HCT116 (cell line): ENCODE results near the gene STAT6. TPM values are rescaled to one million over a fixed set of nuclear protein-coding genes. Genes with fewer than 3 reads are reported as not detected.

Source experiments
- ATAC-seq: fragments of 200-7000 bp; cut with Tn5 transposase; 2 replicates; pipeline ENCODE4 v1.9.1; 2020; ENCODE audit warnings: mild to moderate bottlenecking, moderate library complexity
- BruUV-seq: library from RNA; stranded (reverse); fragments of 400-500 nt; replicated peaks from 2 replicates; lab custom pipeline; 2021; lab: Mats Ljungman, UMichigan
- CTCF ChIA-PET: fragments of 300-600 bp; sonication (Branson Sonifier 250); formaldehyde crosslinking; loops from one replicate; lab custom pipeline; 2021; ENCODE audit warnings: antibody characterized with exemption; lab: Charles Lee
- POLR2A ChIA-PET: fragments of 300-600, 350-600 bp; sonication (Branson Sonifier 250); formaldehyde crosslinking; loops from one replicate; lab custom pipeline; 2021; ENCODE audit warnings: antibody characterized with exemption; lab: Charles Lee
- RAD21 ChIA-PET, 2 experiments: fragments of 300-600 bp; sonication (Branson Sonifier 250); formaldehyde crosslinking; loops; one replicate each; lab custom pipeline; 2023; ENCODE audit warnings: low total read pairs in 2 of 2; ENCODE audit not compliant: uncharacterized antibody in 2 of 2, unreplicated experiment in 2 of 2, low non-redundant PET in 1 of 2; lab: Charles Lee
- DNase-seq: peaks from one replicate; pipeline ENCODE4 v3.0.0-alpha.2; 2010; ENCODE audit warnings: low read depth, low spot score
- H2AFZ ChIP-seq: fragments of 200-600 bp; shearing (Covaris generic), sonication (generic); 2 replicates; pipeline ENCODE4 v1.6.1; 2017; ENCODE audit warnings: low read depth, mixed run types, mixed read lengths, antibody characterized with exemption, low read length; ENCODE audit not compliant: poor library complexity, severe bottlenecking
- H3K27ac ChIP-seq: 2 replicates; pipeline ENCODE4 v1.5.1; 2012; ENCODE audit warnings: low read depth, low read length
- H3K27me3 ChIP-seq: fragments of 200-600 bp; sonication (generic); 2 replicates; pipeline ENCODE4 v1.6.1; 2016; ENCODE audit warnings: mixed run types, low read length, mixed read lengths; ENCODE audit not compliant: insufficient read depth
- H3K36me3 ChIP-seq, 2 experiments: fragments of 200-500 bp in 1 of 2; fragments of 200-600 bp in 1 of 2; sonication (Bioruptor generic) in 1 of 2; sonication (generic) in 1 of 2; 2 replicates each; pipeline versions ENCODE4 v1.5.1 to v1.6.1; 2014 to 2016; ENCODE audit warnings: low read length in 2 of 2, inconsistent platforms in 1 of 2, mixed read lengths in 1 of 2, mixed run types in 1 of 2; ENCODE audit not compliant: insufficient read depth in 2 of 2, control insufficient read depth in 1 of 2
- H3K4me1 ChIP-seq, 2 experiments: fragments of 200-600 bp in 1 of 2; sonication (generic) in 1 of 2; 2 replicates each; pipeline versions ENCODE4 v1.5.1 to v1.6.1; 2012 to 2017; ENCODE audit warnings: low read length in 2 of 2, inconsistent platforms in 1 of 2, mild to moderate bottlenecking in 1 of 2, mixed read lengths in 1 of 2, mixed run types in 1 of 2, moderate library complexity in 1 of 2; ENCODE audit not compliant: insufficient read depth in 2 of 2, control insufficient read depth in 1 of 2
- H3K4me2 ChIP-seq: fragments of 200-600 bp; sonication (generic); 2 replicates; pipeline ENCODE4 v1.6.1; 2017; ENCODE audit warnings: mixed run types, low read length, mixed read lengths
- H3K4me3 ChIP-seq, 2 experiments: fragments of 200-600 bp in 1 of 2; sonication (generic) in 1 of 2; replicated peaks in 1 of 2; 2 replicates each; pipeline ENCODE4 v1.5.1; 2011 to 2016; ENCODE audit warnings: low read length in 2 of 2, control low read depth in 1 of 2, low read depth in 1 of 2, mild to moderate bottlenecking in 1 of 2, mixed read lengths in 1 of 2, mixed run types in 1 of 2
- H3K79me2 ChIP-seq: fragments of 200-600 bp; sonication (generic); 2 replicates; pipeline ENCODE4 v1.6.1; 2017; ENCODE audit warnings: mild to moderate bottlenecking, mixed run types, low read length, moderate library complexity, mixed read lengths; ENCODE audit not compliant: insufficient read depth
- H3K9ac ChIP-seq: fragments of 200-600 bp; sonication (generic); 2 replicates; pipeline ENCODE4 v1.6.1; 2016; ENCODE audit warnings: low read length, mixed read lengths
- H3K9me2 ChIP-seq: fragments of 200-600 bp; sonication (generic), shearing (Covaris generic); 2 replicates; pipeline ENCODE4 v1.6.1; 2017; ENCODE audit warnings: mixed run types, mild to moderate bottlenecking, moderate library complexity; ENCODE audit not compliant: insufficient read depth
- H3K9me3 ChIP-seq, 2 experiments: fragments of 200-500 bp in 1 of 2; fragments of 200-600 bp in 1 of 2; sonication (Bioruptor generic) in 1 of 2; sonication (generic) in 1 of 2; 2 replicates each; pipeline ENCODE4 v1.6.1; 2014 to 2017; ENCODE audit warnings: low read length in 2 of 2, mixed read lengths in 2 of 2, inconsistent platforms in 1 of 2, low read depth in 1 of 2, mild to moderate bottlenecking in 1 of 2, mixed run types in 1 of 2, moderate library complexity in 1 of 2; ENCODE audit not compliant: control insufficient read depth in 1 of 2, insufficient read depth in 1 of 2
- H4K20me1 ChIP-seq: fragments of 200-600 bp; sonication (generic), shearing (Covaris generic); 2 replicates; pipeline ENCODE4 v1.6.1; 2017; ENCODE audit warnings: mixed run types, mild to moderate bottlenecking, moderate library complexity; ENCODE audit not compliant: insufficient read depth
- EGR1 ChIP-seq: IDR thresholded peaks from 2 replicates; pipeline ENCODE4 v1.6.1; 2012; ENCODE audit warnings: low read depth
- ELF1 ChIP-seq: IDR thresholded peaks from 2 replicates; pipeline ENCODE4 v1.6.1; 2012; ENCODE audit warnings: low read depth, borderline replicate concordance
- FOSL1 ChIP-seq: IDR thresholded peaks from 2 replicates; pipeline ENCODE4 v1.6.1; 2012; ENCODE audit warnings: low read depth
- JUND ChIP-seq: IDR thresholded peaks from 2 replicates; pipeline ENCODE4 v1.6.1; 2012
- POLR2AphosphoS5 ChIP-seq: IDR thresholded peaks from 2 replicates; pipeline ENCODE4 v1.6.1; 2011; ENCODE audit warnings: mild to moderate bottlenecking, low read depth, low read length, moderate library complexity
- SRF ChIP-seq: IDR thresholded peaks from 2 replicates; pipeline ENCODE4 v1.6.1; 2012; ENCODE audit warnings: low read depth
- YY1 ChIP-seq: IDR thresholded peaks from 2 replicates; pipeline ENCODE4 v1.6.1; 2011; ENCODE audit warnings: low read length, low read depth, moderate library complexity, mild to moderate bottlenecking; ENCODE audit not compliant: insufficient replicate concordance; ENCODE audit errors: extremely low read depth
- ZBTB33 ChIP-seq: IDR thresholded peaks from 2 replicates; pipeline ENCODE4 v1.6.1; 2011; ENCODE audit warnings: mild to moderate bottlenecking, low read length, moderate library complexity; ENCODE audit not compliant: insufficient replicate concordance; ENCODE audit errors: extremely low read depth
- ZNF274 ChIP-seq: fragments of 200-500 bp; sonication (Bioruptor generic); IDR thresholded peaks from 2 replicates; pipeline ENCODE4 v1.6.1; 2014; ENCODE audit warnings: mild to moderate bottlenecking, low read depth, low read length, inconsistent platforms
- intact Hi-C: fragments of 100-400 bp; cut with micrococcal nuclease; formaldehyde crosslinking; loops from 2 replicates; pipeline ENCODE4 v1.10.0; 2022
- total RNA-seq: library from RNA; stranded (reverse); gene quantifications from one replicate; pipeline ENCODE4 v1.2.1, GENCODE V29; 2021; ENCODE audit not compliant: unreplicated experiment

STAT6 gene
- total RNA-seq, 1 experiment from 2014 or later = 78.5 TPM

GRCh38 chr12:57131896-57132744 is 21.0 kb upstream of the STAT6 start:
- CTCF ChIA-PET = no interaction called here
- intact Hi-C loops = no loop called here
- POLR2A ChIA-PET = no interaction called here
- no peak for ATAC-seq
- Histone ChIP-seq H3K36me3 (no peaks in the 10 kb centered on the region), H3K27me3 (no peaks in the 10 kb centered on the region), H4K20me1 (no peaks in the 10 kb centered on the region), H3K9ac (no peak overlapping the region), H2AFZ (no peak overlapping the region), H3K27ac (no peak overlapping the region), H3K4me2 (no peak overlapping the region), H3K4me3 (no peak overlapping the region), H3K79me2 (no peaks in the 10 kb centered on the region), H3K4me1 (peaks cover under 1 to 33% of the 10 kb centered on the region in 2 experiments), H3K9me2 (no peaks in the 10 kb centered on the region), H3K9me3 (no peaks in the 10 kb centered on the region)
- RAD21 ChIA-PET = no interaction called here
- DNase-seq = no peak
- BruUV-seq = no TSS peak
- TF ChIP-seq JUND (no peak), ELF1 (no peak), FOSL1 (no peak), EGR1 (no peak), ZBTB33 (no peak), SRF (no peak), YY1 (no peak), POLR2AphosphoS5 (no peak), ZNF274 (no peak)
